Panc1 (cell line): ENCODE results near the gene KIRREL3. TPM values are rescaled to one million over a fixed set of nuclear protein-coding genes. Genes with fewer than 3 reads are reported as not detected.

Experiments
- ATAC-seq: fragments of 200-7000 bp; cut with Tn5 transposase; 2 replicates; pipeline ENCODE4 v1.9.1; 2020; ENCODE audit warnings: mild to moderate bottlenecking, moderate library complexity
- BruUV-seq: library from RNA; stranded (reverse); fragments of 400-500 nt; replicated peaks from 2 replicates; lab custom pipeline; 2021; lab: Mats Ljungman, UMichigan
- CTCF ChIA-PET: fragments of 300-600 bp; sonication (Branson Sonifier 250); formaldehyde crosslinking; loops from one replicate; lab custom pipeline; 2022; ENCODE audit warnings: antibody characterized with exemption; lab: Charles Lee
- POLR2A ChIA-PET: fragments of 300-600 bp; sonication (Branson Sonifier 250); formaldehyde crosslinking; loops from one replicate; lab custom pipeline; 2022; ENCODE audit warnings: antibody characterized with exemption; lab: Charles Lee
- DNase-seq: peaks from one replicate; pipeline ENCODE4 v3.0.0-alpha.2; 2010; ENCODE audit warnings: low read depth, low spot score
- H3K27ac ChIP-seq: 2 replicates; pipeline ENCODE4 v1.5.1; 2011; ENCODE audit warnings: mild to moderate bottlenecking, low read length, inconsistent platforms
- H3K27me3 ChIP-seq: fragments of 200-500 bp; sonication (Bioruptor generic); 2 replicates; pipeline ENCODE4 v1.6.0; 2014; ENCODE audit warnings: low read length, inconsistent platforms; ENCODE audit not compliant: control insufficient read depth, insufficient read depth
- H3K36me3 ChIP-seq: fragments of 200-500 bp; sonication (Bioruptor generic); 2 replicates; pipeline ENCODE4 v1.5.1; 2014; ENCODE audit warnings: inconsistent platforms, mild to moderate bottlenecking, low read length, moderate library complexity; ENCODE audit not compliant: control insufficient read depth, insufficient read depth
- H3K4me1 ChIP-seq: 2 replicates; pipeline ENCODE4 v1.5.1; 2011; ENCODE audit warnings: inconsistent platforms, mild to moderate bottlenecking, low read length, moderate library complexity; ENCODE audit not compliant: control insufficient read depth, insufficient read depth
- H3K4me3 ChIP-seq, 2 experiments: 2 replicates each; pipeline ENCODE4 v1.5.1; 2011 to 2012; ENCODE audit warnings: low read depth in 2 of 2, low read length in 2 of 2, mild to moderate bottlenecking in 2 of 2, inconsistent platforms in 1 of 2, moderate library complexity in 1 of 2
- H3K9me3 ChIP-seq: fragments of 200-500 bp; sonication (Bioruptor generic); 2 replicates; pipeline ENCODE4 v1.5.1; 2014; ENCODE audit warnings: low read depth, mild to moderate bottlenecking, inconsistent platforms, low read length, moderate library complexity; ENCODE audit not compliant: control insufficient read depth, insufficient read depth
- CTCF ChIP-seq: fragments of 450-650 bp; IDR thresholded peaks from 2 replicates; pipeline ENCODE4 v1.5.1; 2017; ENCODE audit warnings: mild to moderate bottlenecking
- POLR2AphosphoS5 ChIP-seq: IDR thresholded peaks from 2 replicates; pipeline ENCODE4 v1.6.1; 2012; ENCODE audit warnings: mild to moderate bottlenecking, low read depth, low read length, moderate library complexity
- REST ChIP-seq, 2 experiments: IDR thresholded peaks; 2 replicates each; pipeline ENCODE4 v1.6.1; 2011 to 2012; ENCODE audit warnings: low read depth in 2 of 2, control low read depth in 1 of 2, low read length in 1 of 2, mild to moderate bottlenecking in 1 of 2, moderate library complexity in 1 of 2; ENCODE audit not compliant: insufficient read depth in 1 of 2
- SIN3A ChIP-seq: IDR thresholded peaks from 2 replicates; pipeline ENCODE4 v1.6.1; 2012; ENCODE audit warnings: low read depth, mild to moderate bottlenecking, low read length, moderate library complexity, borderline replicate concordance; ENCODE audit not compliant: insufficient read depth
- TCF7L2 ChIP-seq: IDR thresholded peaks from 2 replicates; pipeline ENCODE4 v1.6.1; 2011; ENCODE audit warnings: mild to moderate bottlenecking, low read depth, low read length, inconsistent platforms
- in situ Hi-C: cut with HindIII; loops from 2 replicates; pipeline ENCODE4 v1.10.0; 2016; ENCODE audit warnings: low sequenced_read_pairs, low pct_unique_long_range_greater_than_20kb
- intact Hi-C: fragments of 100-400 bp; cut with micrococcal nuclease; formaldehyde crosslinking; loops from one replicate; pipeline ENCODE4 v1.10.0; 2022; ENCODE audit not compliant: unreplicated experiment
- total RNA-seq: library from RNA; stranded (reverse); gene quantifications from one replicate; pipeline ENCODE4 v1.2.1, GENCODE V29; 2021; ENCODE audit not compliant: unreplicated experiment

Gene KIRREL3
- total RNA-seq, 1 experiment from 2014 or later, result 0.36 TPM

GRCh38 chr11:126585774-126586491 lies 414.6 kb downstream of the KIRREL3 start:
- Histone ChIP-seq H3K4me3 (no peak overlapping the region), H3K36me3 (no peaks in the 10 kb centered on the region), H3K27ac (no peak overlapping the region), H3K9me3 (no peaks in the 10 kb centered on the region), H3K27me3 (no peaks in the 10 kb centered on the region), H3K4me1 (no peaks in the 10 kb centered on the region)
- ATAC-seq (no peak), DNase-seq (peak; percentile 13)
- intact Hi-C loops, result no loop called here
- no TSS peak for BruUV-seq
- in situ Hi-C loops, result no loop called here
- TF ChIP-seq REST (IDR thresholded peaks at IDR 0.05; ENCODE audit: insufficient read depth in 1 of 2, low read depth in 2 of 2, low read length in 1 of 2) (no peak), CTCF (no peak), TCF7L2 (no peak), POLR2AphosphoS5 (no peak), SIN3A (no peak)
- POLR2A ChIA-PET, result no interaction called here
- CTCF ChIA-PET, result no interaction called here

DNA sequence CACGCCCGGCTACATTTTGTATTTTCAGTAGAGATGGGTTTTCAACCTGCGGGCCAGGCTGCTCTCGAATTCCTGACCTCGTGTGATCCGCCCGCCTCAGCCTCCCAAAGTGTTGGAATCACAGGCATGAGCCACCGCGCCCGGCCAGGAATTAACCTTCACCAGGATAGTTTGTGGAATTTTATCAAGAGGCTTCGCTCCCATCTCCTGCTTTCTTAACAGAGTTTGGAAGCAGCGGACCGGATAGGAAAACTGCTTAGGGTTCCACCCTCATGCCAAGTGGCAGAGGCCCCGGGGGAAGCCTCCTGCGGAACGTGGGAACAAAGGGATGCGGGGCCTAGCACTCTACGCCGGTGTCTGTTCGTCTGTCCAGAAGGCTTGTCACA lies 415.2 kb downstream of the KIRREL3 start:
- TF ChIP-seq REST (IDR thresholded peaks at IDR 0.05; ENCODE audit: insufficient read depth in 1 of 2, low read depth in 2 of 2, low read length in 1 of 2), result no peak
- no peak for TF ChIP-seq TCF7L2
- no peak for TF ChIP-seq POLR2AphosphoS5
- TF ChIP-seq SIN3A, result no peak
- TF ChIP-seq CTCF, result no peak
- POLR2A ChIA-PET, result no interaction called here
- no peaks in the 10 kb centered on the region for H3K36me3 ChIP-seq
- no peaks in the 10 kb centered on the region for H3K4me1 ChIP-seq
- no peak for ATAC-seq
- no peaks in the 10 kb centered on the region for H3K27me3 ChIP-seq
- no peak for DNase-seq
- BruUV-seq, result no TSS peak
- in situ Hi-C loops, result no loop called here
- H3K4me3 ChIP-seq, result no peak overlapping the region
- CTCF ChIA-PET, result no interaction called here
- H3K9me3 ChIP-seq, result no peaks in the 10 kb centered on the region
- no peak overlapping the region for H3K27ac ChIP-seq
- intact Hi-C loops, result no loop called here
